T-helper 22 cell (primary cell): ENCODE results near the gene COX17.
"Not testable (repeated sequence)": the region's sequence is repeated elsewhere in the genome, so short reads cannot be mapped to it uniquely, and the experiment has no call there.

ENCODE experiments used
- DNase-seq: peaks from one replicate; pipeline ENCODE4 v3.0.0-alpha.2; 2020; ENCODE audit warnings: low read depth

The COX17 gene, protein sequence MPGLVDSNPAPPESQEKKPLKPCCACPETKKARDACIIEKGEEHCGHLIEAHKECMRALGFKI

DNA sequence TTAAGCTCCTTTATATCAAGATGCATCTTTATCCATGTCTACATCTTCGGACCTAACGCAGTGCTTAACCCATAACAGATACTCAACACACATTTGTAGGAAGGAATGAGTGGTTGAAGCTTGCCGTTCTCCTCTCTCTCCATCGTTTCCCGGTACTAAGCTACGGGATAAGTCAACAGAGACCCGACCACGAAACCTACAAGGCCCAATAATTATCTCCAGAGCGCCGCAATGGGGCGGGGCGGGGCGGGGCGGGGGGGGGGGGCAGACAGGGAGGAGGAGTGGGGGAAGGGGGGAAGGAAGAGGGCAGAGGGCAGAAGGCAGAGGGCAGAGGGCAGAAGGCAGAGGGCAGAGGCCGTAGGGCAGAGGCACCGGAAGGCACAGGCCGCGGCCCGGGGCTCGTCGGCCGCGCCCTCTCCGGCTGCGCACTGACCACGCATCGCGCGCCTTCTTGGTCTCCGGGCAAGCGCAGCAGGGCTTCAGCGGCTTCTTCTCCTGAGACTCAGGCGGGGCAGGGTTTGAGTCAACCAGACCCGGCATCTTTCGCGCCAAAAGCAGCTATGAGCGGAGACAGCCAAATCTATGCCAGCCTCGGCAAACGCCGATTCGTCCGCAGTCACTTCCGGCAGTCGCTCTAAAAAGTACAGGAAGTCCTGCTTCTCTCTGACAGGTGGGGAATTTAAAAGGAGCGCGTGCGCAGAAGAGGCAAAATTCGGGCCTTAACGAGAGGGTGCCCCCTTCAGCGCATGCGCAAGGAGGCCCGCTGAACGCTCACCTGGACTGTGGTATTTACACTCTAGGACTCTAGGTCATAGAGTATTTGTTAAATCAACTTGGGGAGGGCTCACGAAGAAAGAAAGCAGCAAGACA, at the start of gene COX17:
Gene COX17, minus strand, starts transcription at position 636 of the 870 bp plus-strand sequence. Its CDS starts 96 bp downstream, at position 540.
- peak; percentile 95 for DNase-seq

DNA sequence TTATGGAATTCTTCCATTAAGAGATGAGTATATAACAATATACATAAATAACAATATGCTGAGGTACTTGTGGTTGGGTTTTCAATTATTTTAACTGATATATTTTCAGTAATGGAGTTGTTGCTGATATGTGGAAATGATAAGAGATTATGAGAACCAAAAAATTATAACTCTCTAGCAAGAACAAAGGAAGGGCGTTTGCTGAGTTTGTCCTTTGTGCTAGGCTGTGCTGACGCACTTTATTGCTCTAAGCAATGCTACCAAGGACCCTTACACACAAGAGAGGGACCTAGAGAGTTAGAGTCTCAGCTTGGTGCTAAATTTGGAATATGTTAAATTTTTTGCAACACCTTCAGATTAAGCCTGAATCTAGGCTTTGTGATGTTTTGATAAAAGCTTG, 49.7 kb upstream of the COX17 start:
- DNase-seq: no peak

DNA sequence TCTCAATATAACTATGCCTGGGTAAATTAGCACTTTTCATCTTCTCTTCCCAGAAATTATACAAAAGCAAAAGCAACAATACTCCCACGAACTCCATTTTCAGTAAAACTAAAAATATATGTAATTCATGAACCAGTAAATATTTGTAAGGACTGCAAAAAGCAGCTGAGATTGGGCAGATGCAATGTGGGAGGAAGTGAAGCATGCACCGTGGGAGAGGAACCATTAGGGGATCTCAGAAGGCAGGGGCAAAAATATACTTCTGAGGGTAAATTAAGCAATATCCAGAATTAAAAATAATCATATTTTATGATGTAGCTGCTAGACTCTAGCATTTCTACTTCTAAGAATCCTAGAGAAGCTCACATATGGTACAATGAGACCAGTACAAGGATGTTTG, 45.8 kb upstream of the COX17 start:
- DNase-seq: no peak

DNA sequence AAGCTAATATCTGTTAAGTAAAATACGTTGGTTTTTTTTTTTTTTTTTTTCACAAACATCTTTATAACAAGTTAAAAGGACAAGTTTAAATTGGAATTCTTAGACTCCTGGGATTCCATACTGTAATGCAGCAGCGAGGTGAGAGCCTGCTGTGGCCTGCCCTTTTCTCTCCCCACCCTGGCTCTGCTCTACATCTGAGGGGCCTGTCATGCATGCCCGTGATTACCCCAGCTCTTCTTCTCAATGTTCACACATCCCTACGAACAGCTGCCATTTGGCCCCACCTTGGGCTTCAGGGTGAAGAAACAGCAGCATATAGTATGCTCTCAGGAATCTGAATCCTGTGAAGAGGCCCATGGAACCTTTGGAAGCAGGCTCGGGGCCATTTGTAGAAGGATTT, 40.3 kb upstream of the COX17 start:
- DNase-seq: no peak

DNA sequence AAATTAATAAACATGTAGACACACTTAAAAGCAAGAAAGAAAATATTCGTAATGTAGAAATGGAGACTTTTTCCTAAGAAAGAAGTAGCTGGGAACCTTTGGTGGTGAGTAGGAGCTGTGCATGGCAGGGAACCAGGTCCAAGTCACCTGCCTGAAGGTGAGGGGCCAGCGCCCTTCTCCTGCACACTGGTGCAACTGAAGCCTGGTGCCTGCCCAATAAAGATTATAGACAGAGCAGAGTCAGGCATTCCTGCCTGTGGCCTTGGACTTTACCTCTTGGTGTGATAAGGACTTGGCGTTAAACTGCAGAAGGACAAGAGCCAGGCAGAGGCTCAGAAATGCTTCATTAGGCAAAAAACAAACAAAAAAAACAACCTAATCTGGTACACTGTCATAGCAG, 39.8 kb upstream of the COX17 start:
- no peak for DNase-seq

DNA sequence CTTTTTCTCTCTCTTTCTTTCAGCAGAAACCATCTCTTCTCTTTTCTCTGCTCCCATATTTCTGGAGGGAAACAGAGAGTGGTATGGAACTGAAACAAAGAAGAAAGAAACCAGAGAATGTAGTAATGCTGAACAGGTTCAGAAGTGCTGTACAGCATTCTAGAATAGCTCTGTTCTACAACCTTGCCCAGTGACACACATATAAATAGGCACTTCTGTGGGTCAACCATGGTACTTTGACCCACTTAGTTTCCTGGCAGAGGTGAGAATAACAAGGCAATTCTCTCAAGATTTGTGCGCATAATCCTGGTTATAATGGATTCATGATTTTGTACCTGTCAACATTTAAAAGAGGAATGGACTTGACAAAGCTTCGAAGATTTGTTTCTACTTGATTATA, 37.9 kb upstream of the COX17 start:
- no peak for DNase-seq

DNA sequence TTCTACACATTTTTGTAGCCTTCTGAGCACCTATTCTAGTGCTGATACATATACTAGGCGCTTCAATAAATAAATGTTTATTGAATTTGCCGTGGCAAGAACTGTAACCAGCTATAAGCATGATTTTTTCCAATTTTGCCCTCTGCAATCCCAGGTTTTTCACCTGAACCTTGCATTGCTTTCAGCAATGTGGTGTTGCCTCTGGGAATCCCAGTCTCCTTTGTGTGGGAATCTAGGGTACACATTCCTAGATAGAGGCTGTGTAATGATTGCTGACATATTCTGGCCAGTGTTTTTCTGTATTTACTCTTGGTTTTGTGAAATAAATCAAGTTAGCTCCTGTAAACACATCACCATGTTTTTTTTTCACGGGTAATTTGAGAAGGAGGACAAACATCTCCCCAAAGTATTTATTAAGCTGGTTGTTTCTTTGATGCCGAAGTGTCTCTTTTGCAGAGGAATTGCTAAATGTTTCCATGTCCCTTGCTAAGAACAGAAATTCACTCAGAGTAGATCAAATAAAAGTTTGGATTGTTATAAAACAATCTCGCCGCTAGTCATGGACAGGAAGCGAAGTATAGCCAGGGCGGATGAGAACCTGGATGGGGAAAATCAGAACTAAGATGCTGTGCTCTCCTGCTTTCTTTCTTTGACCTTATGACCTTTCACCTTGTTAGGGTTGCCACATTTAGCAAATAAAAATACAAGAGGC, 26.8 kb upstream of the COX17 start:
- DNase-seq: no peak

DNA sequence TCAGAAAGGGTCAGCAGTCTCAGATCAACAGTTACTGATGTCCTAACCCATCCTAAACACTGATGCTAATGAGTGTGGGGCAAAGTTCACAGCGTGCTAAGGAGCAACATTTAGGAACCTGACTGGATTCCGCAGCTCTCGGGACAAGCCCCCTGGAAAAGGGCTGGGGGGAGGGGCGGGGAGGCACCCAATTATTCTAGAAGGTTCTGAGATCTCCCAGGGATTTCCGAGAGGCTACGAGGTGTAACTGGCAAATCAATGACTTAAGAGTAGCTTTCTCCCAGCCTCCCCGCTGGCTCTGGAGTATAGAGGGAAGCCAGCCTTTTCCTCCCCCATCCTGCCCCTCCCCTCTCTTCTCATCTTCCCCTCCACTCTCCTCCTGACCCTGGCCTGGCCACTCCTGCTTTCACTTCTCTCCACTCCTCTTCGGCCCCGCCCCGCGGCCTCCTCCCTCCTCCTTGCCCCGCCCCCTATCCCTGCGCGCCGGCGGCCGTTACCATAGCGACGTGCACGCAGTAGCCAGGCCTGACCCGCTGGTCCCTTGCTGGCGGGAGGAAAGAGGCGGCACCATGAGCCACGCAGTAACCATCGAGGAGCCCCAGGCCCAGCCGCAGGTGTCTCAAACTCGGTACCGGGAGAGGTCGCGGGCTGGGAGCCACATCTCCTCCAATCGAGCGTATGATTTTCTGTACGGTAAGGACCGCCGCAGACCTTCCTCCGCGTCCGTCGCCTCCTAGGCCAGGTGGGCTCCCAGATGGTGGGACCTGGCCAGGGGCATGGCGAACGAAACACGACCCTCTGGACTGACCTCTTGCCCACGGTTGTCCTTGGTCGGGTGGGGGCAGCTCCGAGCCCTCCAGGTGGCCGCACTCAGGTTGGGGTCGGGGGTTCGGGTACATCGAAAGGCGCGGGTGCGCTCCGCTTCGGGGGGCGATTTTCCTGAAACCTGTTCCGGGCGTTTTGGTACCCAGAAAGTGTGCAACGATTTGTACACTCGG, 25.6 kb upstream of the COX17 start, which contains the start of gene CFAP91:
Gene CFAP91, plus strand, starts transcription at position 493 of the 998 bp plus-strand sequence. Its CDS starts 77 bp downstream, at position 570.
- DNase-seq: peak; percentile 74

DNA sequence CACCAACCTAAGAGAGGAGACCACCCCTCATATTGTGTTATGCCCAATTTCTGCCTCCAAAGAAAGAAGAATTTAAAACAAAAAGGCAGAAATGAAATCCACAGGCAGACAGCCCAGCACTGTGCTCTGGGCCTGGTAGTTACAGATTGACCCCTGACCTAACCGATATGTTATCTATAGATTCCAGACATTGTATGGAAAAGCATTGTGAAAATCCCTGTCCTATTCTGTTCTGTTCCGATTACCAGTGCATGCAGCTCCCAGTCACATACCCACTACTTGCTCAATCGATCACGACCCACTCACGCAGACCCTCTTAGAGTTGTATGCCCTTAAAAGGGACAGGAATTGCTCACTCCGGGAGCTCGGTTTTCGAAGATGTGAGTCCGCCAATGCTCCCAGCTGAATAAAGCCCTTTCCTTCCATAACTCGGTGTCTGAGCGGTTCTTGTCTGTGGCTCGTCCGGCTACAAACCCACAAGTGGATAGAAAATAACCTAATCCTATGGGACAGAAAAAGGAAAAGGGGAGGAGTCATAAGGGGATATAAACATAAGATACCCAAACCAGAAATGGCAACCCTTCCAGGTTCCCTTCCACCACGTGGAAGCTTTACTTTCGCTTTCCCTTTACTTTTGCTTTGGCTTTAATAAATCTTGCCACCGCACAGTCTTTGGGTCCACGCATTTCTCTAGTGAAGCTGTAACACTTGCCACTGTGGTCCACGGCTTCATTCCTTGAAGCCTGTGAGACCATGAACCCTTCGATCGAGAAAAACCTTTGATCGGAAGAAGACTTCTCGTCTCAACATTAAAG, 23.9 kb upstream of the COX17 start:
- DNase-seq: no peak

DNA sequence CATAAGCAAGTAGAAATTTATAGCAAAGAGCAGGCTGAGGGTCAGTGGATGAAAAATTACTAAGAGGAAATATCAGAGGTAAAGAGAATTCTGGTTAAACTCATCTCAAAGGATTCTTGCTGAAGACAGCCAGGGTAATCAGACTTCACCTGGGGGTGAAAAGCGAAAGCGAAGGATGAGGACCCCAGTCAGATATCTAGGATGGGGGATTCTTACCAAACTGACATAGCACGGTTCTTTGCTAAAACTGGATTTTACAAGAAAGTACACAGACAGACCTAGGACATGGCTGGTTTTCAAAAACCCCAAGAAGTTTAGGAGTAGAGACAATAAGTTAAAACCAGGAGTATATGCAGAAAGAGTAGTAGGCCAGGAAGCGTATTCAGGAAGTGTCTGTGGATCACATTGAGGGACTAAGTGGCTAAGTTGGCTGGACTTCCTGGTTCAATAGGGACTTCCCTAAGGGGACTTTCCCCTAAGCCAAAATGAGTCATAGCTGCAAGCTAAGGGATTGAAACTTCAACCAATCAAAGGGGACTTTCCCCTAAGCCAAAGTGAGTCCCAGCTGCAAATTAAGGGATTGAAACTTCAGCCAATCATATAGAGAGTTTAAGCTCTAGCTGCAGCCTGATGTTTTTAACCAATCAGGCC, 23.2 kb upstream of the COX17 start:
- peak; percentile 18 for DNase-seq

DNA sequence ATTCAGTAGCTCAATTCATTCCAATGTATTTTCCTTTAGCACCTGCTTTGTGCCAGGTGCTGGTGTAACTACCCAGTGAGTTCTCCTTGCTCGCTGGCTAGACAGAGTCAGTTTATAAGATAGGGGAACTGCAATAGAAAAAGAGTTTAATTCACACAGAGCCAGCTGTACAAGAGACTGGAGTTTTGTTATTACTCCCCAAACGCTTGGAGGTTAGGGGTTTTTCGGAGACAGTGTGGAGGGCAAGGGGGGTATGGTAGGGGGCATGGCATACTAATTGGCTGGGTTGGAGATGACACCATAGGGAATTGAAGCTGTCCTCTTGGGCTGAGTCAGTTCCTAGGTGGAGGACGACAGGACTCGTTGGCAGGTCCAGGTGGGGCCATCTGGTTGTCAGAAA, 20.2 kb upstream of the COX17 start:
- DNase-seq: no peak

DNA sequence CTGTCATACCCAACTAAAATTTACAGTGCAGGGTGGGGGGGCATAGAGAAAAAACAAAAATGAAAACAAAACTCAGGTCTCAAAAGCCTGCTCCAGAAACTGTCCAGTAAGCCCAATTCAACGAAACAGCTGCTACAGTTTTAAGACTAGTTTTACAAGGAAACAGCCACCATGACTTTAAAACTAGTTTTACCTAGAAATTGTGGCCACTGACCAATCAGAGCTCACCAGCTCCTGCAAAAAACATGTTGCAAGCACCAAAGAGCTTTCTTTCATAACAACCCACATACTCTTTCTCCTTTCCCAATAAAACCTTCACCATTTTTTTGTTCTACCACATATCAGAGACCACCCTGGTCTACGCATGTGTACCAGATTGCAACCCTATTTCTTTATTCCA, 18.3 kb upstream of the COX17 start:
- no peak for DNase-seq

DNA sequence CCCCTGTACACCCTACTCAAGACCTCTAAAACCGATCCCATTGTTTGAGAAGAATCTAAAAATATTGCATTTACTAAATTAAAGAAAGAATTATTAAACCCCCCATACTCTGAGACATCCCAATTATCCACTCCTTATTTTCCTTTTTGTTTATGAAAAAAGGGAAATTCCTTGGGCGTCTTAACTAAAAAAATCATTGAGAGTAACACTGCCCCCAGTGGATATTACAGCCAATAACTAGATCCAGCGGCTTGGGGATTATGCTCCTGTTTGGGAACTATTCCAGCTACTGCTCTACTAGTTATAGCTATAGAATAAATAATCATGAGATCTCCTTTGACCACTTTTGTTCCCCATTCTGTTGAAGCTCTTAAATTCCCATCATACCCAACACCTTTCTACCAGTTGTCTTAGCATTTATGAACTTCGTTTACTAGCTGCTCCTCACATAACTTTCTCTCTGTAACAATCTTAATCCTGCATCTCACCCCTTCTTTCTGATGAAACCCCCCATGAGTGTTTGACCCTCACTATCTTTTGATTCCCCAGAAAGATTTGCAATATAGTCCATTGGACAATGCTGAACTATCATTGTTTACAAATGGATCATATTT, 12.9 kb upstream of the COX17 start:
- DNase-seq: no peak

DNA sequence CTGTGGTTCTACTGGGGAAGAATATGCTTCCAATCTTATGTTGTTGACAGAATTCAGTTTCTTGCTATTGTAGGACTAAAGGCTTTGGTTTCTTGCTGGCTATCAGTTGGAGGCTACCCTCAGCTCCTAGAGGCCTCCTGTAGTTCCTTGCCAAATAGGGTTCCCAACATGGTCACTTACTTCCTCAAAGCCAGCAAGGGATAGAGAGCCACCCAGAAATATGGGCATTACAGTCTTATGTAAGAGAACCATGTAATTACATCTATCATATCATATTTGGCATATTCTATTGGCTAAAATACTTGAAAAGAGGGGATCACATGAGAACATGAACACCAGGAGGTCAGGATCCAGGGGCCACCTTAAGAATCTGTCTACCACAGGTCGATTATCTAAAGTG, 6.2 kb upstream of the COX17 start:
- no peak for DNase-seq

DNA sequence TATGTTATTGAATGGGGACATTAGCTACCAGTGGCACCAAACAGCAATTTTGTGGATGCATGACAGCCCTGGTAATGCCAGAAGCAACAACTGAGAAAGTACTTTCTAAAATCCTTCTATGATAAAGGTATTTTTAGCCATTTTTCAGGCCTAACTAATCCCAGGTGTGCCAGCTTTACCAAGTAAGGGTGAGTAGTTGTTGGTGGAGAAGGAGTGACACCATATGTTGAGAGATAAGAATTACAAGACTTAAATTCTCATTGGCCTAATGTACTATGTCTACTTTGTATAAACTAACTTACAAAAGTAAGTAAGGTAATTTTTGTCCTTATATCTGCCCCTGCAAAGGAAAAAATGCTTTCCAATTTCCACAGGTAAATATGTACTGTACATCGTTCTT, 4.1 kb upstream of the COX17 start:
- DNase-seq: no peak

DNA sequence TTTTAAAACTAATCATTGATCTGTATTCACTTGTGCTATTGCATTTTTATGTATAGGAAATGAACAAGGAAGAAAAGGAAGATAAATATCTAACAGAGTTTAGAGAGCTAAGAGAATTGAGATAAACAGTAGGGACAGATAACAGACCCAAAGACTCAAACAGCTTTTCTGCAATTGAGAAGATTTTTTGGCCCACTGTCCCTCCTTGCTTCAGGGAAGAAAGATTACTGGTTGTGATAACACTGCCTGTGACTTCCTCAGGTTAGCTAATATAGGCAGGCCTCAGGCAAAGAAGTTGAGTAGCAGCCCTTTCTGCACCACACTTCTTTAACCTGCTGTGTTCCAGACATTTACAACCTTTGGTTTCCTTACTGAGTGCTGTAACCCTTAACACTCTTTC, 2.7 kb upstream of the COX17 start:
- no peak for DNase-seq

DNA sequence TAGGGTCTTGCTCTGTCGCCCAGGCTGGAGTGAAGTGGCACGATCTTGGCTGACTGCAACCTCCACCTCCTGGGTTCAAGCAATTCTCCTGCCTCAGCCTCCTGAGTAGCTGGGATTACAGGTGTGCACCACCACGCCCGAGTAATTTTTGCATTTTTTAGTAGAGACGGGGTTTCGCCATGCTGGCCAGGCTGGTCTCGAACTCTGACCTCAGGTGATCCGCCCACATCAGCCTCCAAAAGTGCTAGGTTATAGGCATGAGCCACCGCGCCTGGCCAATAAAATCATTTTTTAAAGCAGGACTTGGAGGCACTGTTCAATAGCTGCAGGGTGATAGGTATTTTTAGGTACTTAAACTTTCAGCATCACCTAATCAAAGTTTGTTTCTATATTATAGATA, 1.0 kb upstream of the COX17 start:
- not testable (repeated sequence) for DNase-seq

DNA sequence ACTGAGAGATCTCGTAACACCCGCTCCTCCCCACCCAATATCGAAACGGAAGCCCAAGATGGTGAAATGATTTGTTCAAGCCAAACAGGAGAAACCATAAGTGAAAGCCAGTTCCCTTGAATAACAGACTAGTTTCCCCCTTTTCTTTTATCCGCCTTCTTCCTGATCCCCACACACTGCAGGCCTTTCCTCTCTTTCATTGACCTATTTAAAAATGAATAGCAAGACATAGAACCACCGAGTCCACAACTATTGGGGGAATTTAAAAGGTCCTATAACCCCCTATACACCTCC, 382 bp upstream of the COX17 start:
- no peak for DNase-seq

DNA sequence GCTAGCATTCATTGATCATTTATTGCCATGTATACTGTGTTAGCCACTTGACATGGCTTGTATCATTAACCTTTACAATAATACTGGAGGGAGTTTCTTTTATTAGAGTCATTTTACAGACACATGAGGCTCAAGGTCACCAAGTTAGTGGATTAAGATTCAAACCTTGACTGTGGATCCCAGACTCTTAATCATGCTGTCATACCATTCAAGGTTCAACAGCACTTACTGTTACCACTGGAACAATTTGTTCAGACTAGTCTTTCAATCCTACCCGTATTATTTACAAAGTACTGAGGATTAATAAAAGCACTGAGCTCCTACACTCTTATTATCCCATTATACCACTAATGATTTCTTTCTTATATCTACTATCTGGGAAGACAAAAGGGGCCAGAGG, 1.2 kb downstream of the COX17 start:
- DNase-seq: no peak

DNA sequence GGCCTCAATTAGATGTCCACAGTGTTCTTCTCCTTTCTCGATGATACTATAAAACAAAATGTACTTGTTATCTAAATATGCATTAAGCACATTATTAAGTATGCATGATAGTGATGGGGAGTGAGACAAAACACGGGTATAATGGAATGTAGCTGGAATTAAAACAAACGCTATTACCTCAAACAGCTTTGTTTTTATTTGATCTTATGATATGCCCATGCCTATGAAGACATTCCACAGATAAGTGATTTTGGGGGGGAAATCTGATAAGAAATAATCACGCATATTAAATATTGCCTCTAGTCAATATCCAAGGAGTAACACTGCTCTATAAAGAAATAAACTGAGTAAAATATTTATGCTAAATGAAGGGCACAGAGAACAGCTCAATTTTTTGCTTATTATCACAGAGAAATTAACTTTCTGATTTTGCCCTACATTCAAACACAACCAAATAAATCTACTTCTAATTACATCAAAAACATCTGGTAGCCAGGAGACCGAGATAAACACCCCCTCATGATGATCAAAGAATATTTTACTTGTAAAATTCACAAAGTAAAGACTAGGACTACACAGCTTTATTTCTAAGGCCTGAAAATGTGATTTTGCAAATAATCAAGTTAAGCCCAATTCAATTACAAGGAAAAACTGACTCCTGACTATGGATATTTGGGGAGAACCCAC, 1.9 kb downstream of the COX17 start:
- no peak for DNase-seq
